ENCODE measurements around the gene PARK7.

Gene PARK7

DNA sequence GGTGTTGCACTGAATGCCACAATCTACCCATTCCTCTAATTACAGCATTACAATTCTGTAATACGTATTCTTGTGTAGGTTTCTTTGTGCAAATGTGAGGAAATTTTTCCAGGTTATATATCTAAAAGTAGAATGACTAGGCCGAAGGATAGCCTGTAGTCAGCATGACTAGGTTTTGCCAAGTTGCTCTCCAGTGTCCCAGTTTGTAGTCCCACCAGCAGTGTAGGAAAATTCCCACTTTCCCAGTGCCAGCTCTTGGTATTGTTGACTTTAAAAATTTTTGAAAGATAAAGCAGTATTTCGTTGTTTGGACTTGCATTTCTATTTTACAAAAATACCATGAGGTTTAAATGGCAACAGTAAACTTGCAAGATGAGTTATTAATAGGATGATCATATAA, 3.0 kb downstream of the PARK7 start:
- ChIA-PET POLR2A (no interaction called here), CTCF (interaction anchor here (2.1 to 7.7 kb wide), 3 partner anchors 10 to 19 kb away, joined by 6 to 56 read pairs (median 8); no protein-coding TSS in a partner anchor)
- no peak for DNase-seq (ENCODE audit: low read depth, low spot score)
- no peak overlapping the region for H3K4me3 ChIP-seq (ENCODE audit: low read depth, low read length)
- TF ChIP-seq, protein P1, sequence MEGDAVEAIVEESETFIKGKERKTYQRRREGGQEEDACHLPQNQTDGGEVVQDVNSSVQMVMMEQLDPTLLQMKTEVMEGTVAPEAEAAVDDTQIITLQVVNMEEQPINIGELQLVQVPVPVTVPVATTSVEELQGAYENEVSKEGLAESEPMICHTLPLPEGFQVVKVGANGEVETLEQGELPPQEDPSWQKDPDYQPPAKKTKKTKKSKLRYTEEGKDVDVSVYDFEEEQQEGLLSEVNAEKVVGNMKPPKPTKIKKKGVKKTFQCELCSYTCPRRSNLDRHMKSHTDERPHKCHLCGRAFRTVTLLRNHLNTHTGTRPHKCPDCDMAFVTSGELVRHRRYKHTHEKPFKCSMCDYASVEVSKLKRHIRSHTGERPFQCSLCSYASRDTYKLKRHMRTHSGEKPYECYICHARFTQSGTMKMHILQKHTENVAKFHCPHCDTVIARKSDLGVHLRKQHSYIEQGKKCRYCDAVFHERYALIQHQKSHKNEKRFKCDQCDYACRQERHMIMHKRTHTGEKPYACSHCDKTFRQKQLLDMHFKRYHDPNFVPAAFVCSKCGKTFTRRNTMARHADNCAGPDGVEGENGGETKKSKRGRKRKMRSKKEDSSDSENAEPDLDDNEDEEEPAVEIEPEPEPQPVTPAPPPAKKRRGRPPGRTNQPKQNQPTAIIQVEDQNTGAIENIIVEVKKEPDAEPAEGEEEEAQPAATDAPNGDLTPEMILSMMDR (IDR thresholded peaks at IDR 0.05; ENCODE audit: insufficient read depth, low read length, missing control alignments), result no peak

DNA sequence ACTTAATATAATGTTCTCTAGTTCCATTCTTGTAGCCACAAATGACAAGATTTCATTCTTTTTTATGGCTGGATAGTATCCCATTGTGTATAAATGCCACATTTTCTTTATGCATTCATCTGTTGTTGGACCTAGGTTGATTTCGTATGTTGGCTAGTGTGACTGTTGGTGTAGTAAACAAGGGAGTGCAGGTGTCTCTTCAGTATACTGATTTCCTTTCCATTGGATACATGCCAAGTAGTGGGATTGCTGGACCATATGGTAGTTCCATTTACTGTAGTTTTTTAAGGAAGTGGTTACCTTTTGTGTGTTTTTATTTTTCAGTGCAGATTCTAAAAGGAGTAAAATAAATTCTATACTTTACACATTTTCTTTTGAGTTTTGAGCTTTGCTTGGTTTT, 5.7 kb downstream of the PARK7 start:
- ChIA-PET CTCF (interaction anchor here (0.6 to 7.7 kb wide), 7 partner anchors 7 to 385 kb away, joined by 3 to 56 read pairs (median 3); no protein-coding TSS in a partner anchor), POLR2A (no interaction called here)
- no peak for DNase-seq (ENCODE audit: low read depth, low spot score)
- H3K4me3 ChIP-seq (ENCODE audit: low read depth, low read length), result no peak overlapping the region
- TF ChIP-seq, protein P1 (IDR thresholded peaks at IDR 0.05; ENCODE audit: insufficient read depth, low read length, missing control alignments), result no peak

DNA sequence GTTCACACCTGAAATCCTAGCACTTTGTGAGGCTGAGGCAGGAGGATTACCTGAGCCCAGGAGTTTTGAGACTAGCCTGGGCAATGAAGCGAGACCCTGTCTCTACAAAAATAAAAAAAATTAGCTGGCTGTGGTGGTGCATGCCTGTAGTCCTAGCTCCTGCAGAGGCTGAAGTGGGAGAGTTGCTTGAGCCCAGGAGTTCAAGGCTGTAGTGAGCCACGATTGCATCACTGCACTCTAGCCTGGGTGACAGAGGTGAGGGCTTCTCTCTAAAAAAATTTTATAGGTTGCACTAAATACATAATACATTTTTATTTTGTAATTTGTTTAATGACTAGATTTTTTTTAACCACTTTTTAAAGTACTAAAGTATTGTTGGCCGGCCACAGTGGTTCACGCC, 6.1 kb downstream of the PARK7 start:
- TF ChIP-seq, protein P1 (IDR thresholded peaks at IDR 0.05; ENCODE audit: insufficient read depth, low read length, missing control alignments), result no peak
- H3K4me3 ChIP-seq (ENCODE audit: low read depth, low read length), result no peak overlapping the region
- ChIA-PET POLR2A (no interaction called here), CTCF (interaction anchor here (0.6 to 7.7 kb wide), 3 partner anchors 7 to 381 kb away, joined by 3 to 56 read pairs (median 3); no protein-coding TSS in a partner anchor)
- DNase-seq (ENCODE audit: low read depth, low spot score), result no peak

DNA sequence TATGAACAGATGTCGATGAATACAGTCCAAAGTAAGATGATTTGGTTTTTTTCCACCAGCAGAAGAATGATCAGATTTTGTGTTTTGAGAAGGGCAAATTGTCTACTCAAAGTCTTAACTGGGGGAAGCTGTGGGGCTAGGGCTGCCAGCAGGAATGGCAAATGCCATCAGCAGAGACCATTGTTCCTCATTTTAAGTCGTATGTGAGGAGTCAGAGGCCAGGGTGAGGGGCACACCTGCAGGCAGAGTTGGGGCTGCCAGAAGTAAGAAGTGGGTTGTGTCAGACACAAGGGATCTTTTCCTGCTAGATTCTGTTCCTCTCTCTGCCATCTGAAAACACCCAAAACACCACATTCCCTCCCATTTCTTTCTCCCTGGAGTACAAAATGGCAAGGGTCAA, 8.7 kb downstream of the PARK7 start:
- no peak overlapping the region for H3K4me3 ChIP-seq (ENCODE audit: low read depth, low read length)
- DNase-seq (ENCODE audit: low read depth, low spot score), result no peak
- TF ChIP-seq, protein P1 (IDR thresholded peaks at IDR 0.05; ENCODE audit: insufficient read depth, low read length, missing control alignments), result no peak
- ChIA-PET POLR2A (no interaction called here), CTCF (interaction anchor here (1.0 to 9.9 kb wide), 6 partner anchors 9 to 380 kb away, joined by 3 to 96 read pairs (median 4); no protein-coding TSS in a partner anchor)

DNA sequence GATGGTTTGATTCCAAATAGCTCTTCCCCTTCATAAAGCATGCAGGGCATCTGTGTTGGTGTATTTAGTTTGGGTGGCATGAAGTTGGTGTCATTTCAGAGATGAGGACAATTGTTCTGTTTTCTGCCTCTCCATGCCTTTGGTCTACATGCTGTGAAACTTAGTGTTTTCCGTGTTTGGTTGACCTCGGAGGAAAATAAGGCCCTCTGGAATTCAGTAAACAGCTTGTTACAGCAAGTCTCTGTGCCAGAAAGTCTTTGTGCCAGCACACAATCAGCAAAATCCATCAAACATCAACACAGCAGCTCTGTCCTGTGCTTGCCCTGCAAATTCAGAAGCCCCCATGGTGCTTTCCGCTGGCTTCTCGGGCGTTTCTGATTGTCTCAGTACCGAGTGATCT, 9.5 kb downstream of the PARK7 start:
- CTCF ChIA-PET, result interaction anchor here (0.6 to 9.9 kb wide), 6 partner anchors 9 to 380 kb away, joined by 3 to 96 read pairs (median 4); no protein-coding TSS in a partner anchor
- TF ChIP-seq, protein P1 (IDR thresholded peaks at IDR 0.05; ENCODE audit: insufficient read depth, low read length, missing control alignments), result no peak
- POLR2A ChIA-PET, result no interaction called here
- no peak overlapping the region for H3K4me3 ChIP-seq (ENCODE audit: low read depth, low read length)
- no peak for DNase-seq (ENCODE audit: low read depth, low spot score)

DNA sequence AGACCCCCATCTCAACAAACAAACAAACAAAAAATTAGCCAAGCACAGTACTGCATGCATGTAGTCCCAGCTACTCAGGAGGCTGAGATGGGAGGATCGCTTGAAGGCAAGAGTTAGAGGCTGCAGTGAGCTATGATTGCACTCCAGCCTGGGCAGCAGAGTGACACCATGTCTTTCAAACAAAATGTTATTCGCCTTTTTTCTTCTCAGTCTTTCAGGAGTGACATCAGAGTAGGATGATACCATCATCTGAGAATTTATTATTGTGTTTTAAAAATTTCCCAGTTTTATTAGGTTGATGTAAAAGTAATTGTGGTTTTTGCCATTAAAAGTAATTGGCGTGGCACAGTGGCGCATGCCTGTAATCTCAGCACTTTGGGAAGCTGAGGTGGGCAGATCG, 10.8 kb downstream of the PARK7 start:
- CTCF ChIA-PET, result interaction anchor here (0.9 to 14.6 kb wide), 6 partner anchors 8 to 377 kb away, joined by 3 to 248 read pairs (median 75); partner anchors contain the start of gene PARK7
- H3K4me3 ChIP-seq (ENCODE audit: low read depth, low read length), result no peak overlapping the region
- DNase-seq (ENCODE audit: low read depth, low spot score), result no peak
- TF ChIP-seq, protein P1 (IDR thresholded peaks at IDR 0.05; ENCODE audit: insufficient read depth, low read length, missing control alignments), result no peak
- POLR2A ChIA-PET, result no interaction called here

Measured in AG04449 (cell line).